ENCODE measurements around the gene MAB21L1.

DNA sequence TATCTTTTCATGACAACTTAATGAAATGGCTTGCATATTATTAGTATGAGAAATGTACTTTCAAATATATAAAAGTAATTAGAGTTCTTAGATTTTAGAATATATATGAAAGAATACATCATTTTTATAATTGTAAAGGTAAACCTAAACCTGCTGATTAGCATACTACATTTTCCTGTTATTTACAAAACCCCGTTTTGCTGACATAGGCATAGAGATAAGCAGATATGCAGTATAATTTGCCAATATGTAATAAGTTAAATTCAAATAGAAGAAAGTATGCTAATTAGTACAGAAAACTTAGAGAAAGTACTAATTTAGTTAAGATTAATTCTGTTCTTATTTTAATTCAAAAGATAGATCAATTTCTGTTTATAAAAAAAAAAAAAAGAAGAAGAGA is 21.5 kb downstream of the MAB21L1 start:
- TF ChIP-seq, protein P1, sequence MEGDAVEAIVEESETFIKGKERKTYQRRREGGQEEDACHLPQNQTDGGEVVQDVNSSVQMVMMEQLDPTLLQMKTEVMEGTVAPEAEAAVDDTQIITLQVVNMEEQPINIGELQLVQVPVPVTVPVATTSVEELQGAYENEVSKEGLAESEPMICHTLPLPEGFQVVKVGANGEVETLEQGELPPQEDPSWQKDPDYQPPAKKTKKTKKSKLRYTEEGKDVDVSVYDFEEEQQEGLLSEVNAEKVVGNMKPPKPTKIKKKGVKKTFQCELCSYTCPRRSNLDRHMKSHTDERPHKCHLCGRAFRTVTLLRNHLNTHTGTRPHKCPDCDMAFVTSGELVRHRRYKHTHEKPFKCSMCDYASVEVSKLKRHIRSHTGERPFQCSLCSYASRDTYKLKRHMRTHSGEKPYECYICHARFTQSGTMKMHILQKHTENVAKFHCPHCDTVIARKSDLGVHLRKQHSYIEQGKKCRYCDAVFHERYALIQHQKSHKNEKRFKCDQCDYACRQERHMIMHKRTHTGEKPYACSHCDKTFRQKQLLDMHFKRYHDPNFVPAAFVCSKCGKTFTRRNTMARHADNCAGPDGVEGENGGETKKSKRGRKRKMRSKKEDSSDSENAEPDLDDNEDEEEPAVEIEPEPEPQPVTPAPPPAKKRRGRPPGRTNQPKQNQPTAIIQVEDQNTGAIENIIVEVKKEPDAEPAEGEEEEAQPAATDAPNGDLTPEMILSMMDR (IDR thresholded peaks at IDR 0.05; ENCODE audit: low read length), result no peak
- no peak for TF ChIP-seq EZH2 (IDR thresholded peaks at IDR 0.05; ENCODE audit: borderline replicate concordance, low read length)

Measured in OCI-LY1 (cell line).